NB4 (cell line): ENCODE results near the gene SLC2A2.

ENCODE experiments used
- DNase-seq: peaks from one replicate; pipeline ENCODE4 v3.0.0; 2010; ENCODE audit warnings: low read depth
- H3K4me3 ChIP-seq: one replicate; pipeline ENCODE4 v1.5.1; 2011; ENCODE audit warnings: mild to moderate bottlenecking, low read depth, low read length, moderate library complexity
- CTCF ChIP-seq: IDR thresholded peaks from one replicate; pipeline ENCODE4 v1.5.1; 2012; ENCODE audit warnings: low read depth, low read length
- MAX ChIP-seq: IDR thresholded peaks from 2 replicates; pipeline ENCODE4 v1.6.1; 2011; ENCODE audit warnings: low read depth, low read length
- MYC ChIP-seq: IDR thresholded peaks from 2 replicates; pipeline ENCODE4 v1.6.1; 2011; ENCODE audit warnings: low read depth, low read length
- POLR2A ChIP-seq: IDR thresholded peaks from 2 replicates; pipeline ENCODE4 v1.6.1; 2011; ENCODE audit warnings: mild to moderate bottlenecking; ENCODE audit not compliant: insufficient read length; ENCODE audit errors: extremely low read depth

The SLC2A2 gene

GRCh38 chr3:171044835-171045793, 18.6 kb upstream of the SLC2A2 start:
- DNase-seq, result no peak
- TF ChIP-seq MYC, result no peak
- TF ChIP-seq MAX, result no peak
- TF ChIP-seq POLR2A, result no peak
- TF ChIP-seq CTCF, result no peak
- no peak overlapping the region for H3K4me3 ChIP-seq

GRCh38 chr3:171044384-171044783, 17.9 kb upstream of the SLC2A2 start:
- TF ChIP-seq CTCF (no peak), POLR2A (no peak), MAX (no peak), MYC (no peak)
- H3K4me3 ChIP-seq, result no peak overlapping the region
- no peak for DNase-seq

- no peak for TF ChIP-seq POLR2A
- TF ChIP-seq MYC, result no peak
- TF ChIP-seq MAX, result no peak
- no peak for TF ChIP-seq CTCF
- DNase-seq, result no peak
Observed at GRCh38 chr3:171039674-171040073, 13.2 kb upstream of the SLC2A2 start.

GRCh38 chr3:171038342-171038741, 11.8 kb upstream of the SLC2A2 start:
- no peak for DNase-seq
- no peak for TF ChIP-seq MYC
- no peak for TF ChIP-seq MAX
- TF ChIP-seq POLR2A, result no peak
- TF ChIP-seq CTCF, result no peak
- H3K4me3 ChIP-seq, result no peak overlapping the region

More at GRCh38 chr3:171039674-171040073, 13.2 kb upstream of the SLC2A2 start:
- no peak overlapping the region for H3K4me3 ChIP-seq

GRCh38 chr3:171028779-171029232, 2.3 kb upstream of the SLC2A2 start:
- no peak overlapping the region for H3K4me3 ChIP-seq
- no peak for DNase-seq

More at GRCh38 chr3:171028779-171029232, 2.3 kb upstream of the SLC2A2 start:
- no peak for TF ChIP-seq POLR2A
- no peak for TF ChIP-seq CTCF
- TF ChIP-seq MYC, result no peak
- no peak for TF ChIP-seq MAX
